ENCODE data around the gene UNCX. TPM values are rescaled to one million over a fixed set of nuclear protein-coding genes. Genes with fewer than 3 reads are reported as not detected.

Gene UNCX
- polyA plus RNA-seq, 3 donors = 9.3 to 14.9 (median 12.6) TPM

DNA sequence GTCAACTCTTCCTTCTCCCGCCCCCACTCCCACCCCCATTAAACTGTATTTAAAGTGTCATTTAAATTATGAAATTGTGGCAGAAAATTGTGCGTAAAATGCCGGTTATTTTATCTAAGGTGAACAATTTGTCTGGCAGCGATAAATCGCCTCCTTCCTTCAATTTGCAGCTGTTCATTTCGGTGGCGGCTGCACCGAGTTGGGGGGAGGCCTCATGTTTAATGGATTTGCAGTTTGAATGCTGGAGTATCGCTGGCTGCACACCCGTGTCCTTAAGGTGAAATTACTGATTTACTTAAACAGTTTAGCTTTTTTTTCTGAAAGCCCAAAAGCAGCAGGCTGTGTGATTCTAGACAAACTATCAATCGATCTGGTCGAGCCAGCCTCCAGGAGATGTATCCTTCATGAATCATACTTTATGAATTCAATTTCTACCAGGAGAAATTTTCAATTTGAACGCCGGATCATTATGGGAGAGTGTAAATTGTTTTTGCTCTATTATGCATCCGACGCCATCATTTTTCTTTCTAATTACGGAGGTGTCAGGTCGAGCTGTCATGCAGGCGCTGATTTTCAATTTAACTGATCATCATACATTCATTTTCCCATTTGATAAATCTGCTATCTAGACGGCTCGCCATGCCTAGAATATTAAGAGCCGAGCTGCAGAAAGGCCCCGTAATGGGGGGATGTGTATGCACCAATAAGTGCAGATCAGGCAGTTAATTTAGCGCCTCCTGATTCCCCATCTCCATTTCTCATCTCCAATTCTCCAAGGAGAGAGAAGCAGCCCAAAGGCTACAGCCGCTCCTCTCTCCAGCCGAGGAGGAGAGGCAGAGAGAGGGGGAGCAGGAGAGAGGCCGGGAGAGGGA lies 6.5 kb downstream of the UNCX start:
- DNase-seq (ENCODE audit: extremely low read depth in 1 of 11, low read depth in 9 of 11, low spot score in 4 of 11) = no peak

- no peak for DNase-seq (ENCODE audit: extremely low read depth in 1 of 11, low read depth in 9 of 11, low spot score in 4 of 11)
These were observed 7.3 kb downstream of the UNCX start for GRCh38 chr7:1239803-1240516.

GRCh38 chr7:1240517-1241257 lies 8.0 kb downstream of the UNCX start:
- no peak for DNase-seq (ENCODE audit: extremely low read depth in 1 of 11, low read depth in 9 of 11, low spot score in 4 of 11)

- no peak for DNase-seq (ENCODE audit: extremely low read depth in 1 of 11, low read depth in 9 of 11, low spot score in 4 of 11)
These were observed 8.6 kb downstream of the UNCX start for GRCh38 chr7:1241258-1241602.

DNA sequence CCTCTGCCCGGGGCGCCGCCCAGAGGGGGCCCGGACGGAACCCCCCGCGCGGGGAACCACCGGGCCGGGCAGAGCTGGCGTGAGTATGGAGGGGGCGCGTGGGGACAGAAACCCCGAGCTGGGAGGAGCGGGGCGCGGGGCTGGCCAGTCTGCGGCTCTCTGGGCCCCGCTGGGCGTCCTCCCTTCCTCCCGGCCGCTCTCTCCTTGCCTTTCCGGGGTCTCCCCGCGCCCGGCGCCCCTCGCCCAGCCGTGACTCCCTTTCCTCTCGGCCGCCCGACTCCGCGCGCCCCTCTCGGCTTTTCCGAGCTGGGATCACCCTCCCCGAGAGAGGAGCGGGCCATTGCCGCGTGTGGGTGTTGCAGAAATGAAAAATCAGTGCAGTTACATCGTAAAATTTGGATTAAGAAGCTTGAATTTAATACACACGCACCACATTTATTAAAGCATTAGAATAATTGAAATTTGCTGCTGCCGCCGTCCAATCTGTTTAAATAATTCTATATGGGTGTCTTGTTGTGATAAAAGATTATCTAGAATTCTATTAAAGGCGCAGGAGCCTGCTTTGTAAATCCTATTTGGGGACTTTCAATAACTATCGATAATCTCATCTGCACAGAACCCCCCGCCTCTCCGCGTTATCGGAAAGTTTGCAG lies 9.1 kb downstream of the UNCX start:
- no peak for DNase-seq (ENCODE audit: extremely low read depth in 1 of 11, low read depth in 9 of 11, low spot score in 4 of 11)

DNA sequence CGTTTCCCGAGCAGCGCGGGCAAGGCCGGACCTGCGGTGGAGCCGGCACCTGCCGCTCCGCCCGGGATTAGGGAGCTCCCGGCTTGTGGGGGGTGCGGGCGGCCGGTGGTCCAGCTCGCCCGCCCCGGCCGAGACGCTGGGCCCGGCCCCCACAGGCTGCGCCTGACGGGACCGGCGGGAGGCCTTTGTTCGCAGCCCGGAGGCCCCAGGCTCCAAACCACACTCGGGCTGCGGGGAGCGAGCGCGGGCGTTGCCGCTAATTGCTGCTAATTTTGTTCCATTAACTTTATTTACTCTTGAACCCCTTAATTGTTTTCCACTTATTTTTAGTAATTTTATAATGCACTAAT lies 9.6 kb downstream of the UNCX start:
- DNase-seq (ENCODE audit: extremely low read depth in 1 of 11, low read depth in 9 of 11, low spot score in 4 of 11) = no peak

DNA sequence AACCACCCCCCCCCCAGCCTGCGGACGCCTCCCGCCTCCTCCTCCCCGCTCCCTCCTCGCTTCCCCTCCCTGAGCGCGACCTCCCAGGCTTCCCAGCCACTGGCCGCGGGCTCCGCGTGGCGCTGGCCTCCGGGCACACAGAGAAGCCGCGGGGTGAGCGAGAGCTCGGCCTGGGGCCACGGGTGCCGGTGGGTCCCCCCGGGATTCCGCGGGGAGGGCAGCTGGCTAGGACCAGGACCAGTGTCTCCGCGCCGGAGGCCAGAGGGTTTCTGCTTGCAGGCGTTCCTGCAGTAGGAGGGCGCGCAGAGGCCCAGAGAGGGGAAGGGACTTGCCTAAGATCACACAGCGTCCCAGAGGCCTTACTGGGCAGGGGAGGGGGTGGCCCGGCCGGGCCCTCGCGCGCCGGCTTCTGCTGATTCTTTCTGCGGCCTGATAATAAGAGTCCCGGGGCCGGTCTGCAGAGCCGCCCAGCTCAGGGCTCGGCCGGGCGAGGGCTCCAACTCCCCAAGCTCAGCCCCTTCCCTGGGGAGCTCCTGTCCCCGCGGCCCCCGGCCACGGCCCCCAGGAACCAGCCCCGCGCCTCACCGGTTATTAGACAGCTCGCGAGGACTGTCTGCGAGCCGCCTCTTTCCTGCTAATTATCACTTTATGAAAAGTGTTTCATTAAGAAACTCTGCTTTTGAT lies 10.1 kb downstream of the UNCX start:
- DNase-seq (ENCODE audit: extremely low read depth in 1 of 11, low read depth in 9 of 11, low spot score in 4 of 11) = no peak

- no peak for DNase-seq (ENCODE audit: extremely low read depth in 1 of 11, low read depth in 9 of 11, low spot score in 4 of 11)
These were observed 10.8 kb downstream of the UNCX start for GRCh38 chr7:1243290-1243963.

DNA sequence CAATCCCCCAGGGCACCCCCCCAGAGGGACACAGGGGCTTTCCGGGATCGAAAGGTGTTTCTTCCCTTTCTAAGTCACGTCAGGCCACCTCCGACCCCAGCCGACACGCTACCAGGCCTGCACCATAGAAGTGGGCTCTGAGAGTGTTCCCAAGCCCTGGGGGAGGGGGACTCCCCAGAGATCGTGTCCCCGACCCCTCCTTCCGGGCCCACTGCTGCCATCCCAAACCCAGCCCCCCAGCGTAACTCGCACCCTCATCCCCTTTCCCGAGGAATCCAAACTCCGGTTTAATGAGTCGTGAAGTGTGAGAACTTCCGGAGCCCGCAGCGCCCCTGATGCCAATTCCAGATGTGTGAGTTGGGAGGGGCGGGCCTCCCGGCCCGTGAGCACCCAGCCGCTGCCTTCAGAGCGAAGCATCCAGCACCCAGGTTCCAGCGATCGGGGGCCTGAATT lies 11.3 kb downstream of the UNCX start:
- DNase-seq (ENCODE audit: extremely low read depth in 1 of 11, low read depth in 9 of 11, low spot score in 4 of 11) = peak in 5 of 11 donors; percentile 68 to 86 (median 73)

DNA sequence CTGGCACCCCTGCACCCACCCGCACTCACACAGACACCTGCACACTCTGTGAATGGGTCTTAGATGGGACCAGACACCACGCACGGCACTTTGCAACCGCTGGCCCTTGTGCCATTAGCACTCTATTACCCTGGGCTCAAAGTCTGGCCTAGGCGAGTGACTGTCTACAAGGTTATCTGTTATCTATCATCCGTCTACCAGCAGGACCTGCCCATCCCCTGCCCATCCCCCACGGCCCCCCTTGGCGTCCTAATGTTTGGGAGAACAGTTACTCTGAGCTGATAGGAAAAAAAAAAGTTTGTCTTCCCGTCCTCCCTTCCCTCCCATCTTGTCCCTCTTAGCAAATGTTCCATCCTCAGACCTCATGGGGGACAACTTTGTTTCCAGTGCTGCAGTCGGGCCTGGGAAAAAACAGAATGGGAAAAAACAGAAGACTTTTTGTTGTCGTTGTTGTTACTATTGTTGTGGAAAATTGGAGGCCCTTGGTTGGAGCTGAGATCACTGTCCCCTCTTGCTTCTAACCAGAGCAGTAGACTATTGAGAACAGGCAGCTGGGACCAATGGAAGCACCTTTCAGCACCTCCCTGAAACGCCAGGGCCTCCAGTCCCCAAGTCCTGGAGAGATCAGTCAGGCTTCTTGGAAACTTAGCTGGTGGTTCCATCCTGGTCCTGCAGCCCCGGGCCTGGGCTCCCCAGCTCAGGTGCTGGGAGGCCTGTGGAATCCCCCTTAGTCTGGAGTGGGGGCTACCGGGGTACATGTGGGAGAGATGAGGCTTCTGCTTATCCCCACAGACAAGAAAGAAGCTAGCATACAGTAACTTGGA lies 12.2 kb downstream of the UNCX start:
- no peak for DNase-seq (ENCODE audit: extremely low read depth in 1 of 11, low read depth in 9 of 11, low spot score in 4 of 11)

- DNase-seq (ENCODE audit: extremely low read depth in 1 of 11, low read depth in 9 of 11, low spot score in 4 of 11) = no peak
These were observed 12.9 kb downstream of the UNCX start for GRCh38 chr7:1245524-1246050.

DNA sequence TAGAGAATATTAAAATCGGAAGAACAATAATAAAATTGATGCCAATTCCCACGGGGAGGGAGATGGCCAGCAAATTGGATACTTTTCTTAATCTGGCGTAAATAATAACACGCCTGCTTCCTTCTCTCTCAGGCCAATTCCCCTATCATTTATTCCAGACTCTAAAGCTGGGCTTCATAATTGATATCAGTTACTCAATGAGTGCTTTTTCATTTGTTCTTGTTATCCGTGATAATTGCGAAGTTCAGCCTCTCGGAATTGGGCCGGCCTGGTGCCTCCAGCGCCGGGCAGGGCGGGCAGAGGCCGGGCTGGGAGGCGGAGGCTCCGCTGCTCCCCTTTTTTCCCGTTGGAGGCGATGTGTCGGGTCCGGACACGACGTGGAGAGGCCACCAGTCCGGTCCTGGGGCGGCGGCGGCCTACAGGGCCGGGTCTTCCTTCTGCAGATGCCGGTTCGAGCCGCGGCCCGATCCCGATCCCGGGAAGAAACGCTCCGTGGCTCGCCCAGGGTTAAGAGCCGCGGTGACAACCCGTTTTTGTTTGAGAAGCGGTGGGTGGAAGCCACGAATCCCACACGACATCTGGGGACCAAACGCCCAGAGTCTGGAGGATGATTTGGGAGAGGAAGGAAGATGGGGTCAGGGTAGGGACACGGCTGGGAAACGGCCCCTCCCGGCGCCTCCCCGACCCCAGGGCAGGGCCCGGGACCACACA lies 13.6 kb downstream of the UNCX start:
- DNase-seq (ENCODE audit: extremely low read depth in 1 of 11, low read depth in 9 of 11, low spot score in 4 of 11) = no peak

- DNase-seq (ENCODE audit: extremely low read depth in 1 of 11, low read depth in 9 of 11, low spot score in 4 of 11) = no peak
These were observed 14.3 kb downstream of the UNCX start for GRCh38 chr7:1246871-1247526.

GRCh38 chr7:1247527-1248041 lies 14.9 kb downstream of the UNCX start:
- peak in 1 of 11 donors; percentile 57 for DNase-seq (ENCODE audit: extremely low read depth in 1 of 11, low read depth in 9 of 11, low spot score in 4 of 11)

GRCh38 chr7:1248143-1248915 lies 15.7 kb downstream of the UNCX start:
- no peak for DNase-seq (ENCODE audit: extremely low read depth in 1 of 11, low read depth in 9 of 11, low spot score in 4 of 11)
